Osteoblast (primary cell): Measurements from ENCODE around the gene IFNAR2. TPM values are rescaled to one million over a fixed set of nuclear protein-coding genes. Genes with fewer than 3 reads are reported as not detected.

Source experiments
- DNase-seq: peaks from one replicate; pipeline ENCODE4 v3.0.0; 2011; ENCODE audit warnings: low spot score, mixed read lengths; ENCODE audit not compliant: insufficient read length; ENCODE audit errors: missing footprints
- H2AFZ ChIP-seq: 2 replicates; pipeline ENCODE4 v1.6.0; 2011; ENCODE audit warnings: mild to moderate bottlenecking, low read length
- H3K27ac ChIP-seq: 2 replicates; pipeline ENCODE4 v1.5.1; 2011; ENCODE audit warnings: mild to moderate bottlenecking, low read depth, low read length, moderate library complexity
- H3K27me3 ChIP-seq: 2 replicates; pipeline ENCODE4 v1.6.0; 2012; ENCODE audit warnings: mild to moderate bottlenecking, control low read depth, inconsistent platforms, low read length, moderate library complexity; ENCODE audit not compliant: insufficient read depth
- H3K36me3 ChIP-seq: 2 replicates; pipeline ENCODE4 v1.5.1; 2011; ENCODE audit warnings: mild to moderate bottlenecking, low read length, control low read depth, moderate library complexity; ENCODE audit not compliant: insufficient read depth
- H3K4me1 ChIP-seq: 2 replicates; pipeline ENCODE4 v1.5.1; 2011; ENCODE audit warnings: mild to moderate bottlenecking, low read length, control low read depth, moderate library complexity; ENCODE audit not compliant: insufficient read depth
- H3K4me2 ChIP-seq: 2 replicates; pipeline ENCODE4 v1.6.0; 2011; ENCODE audit warnings: mild to moderate bottlenecking, low read length; ENCODE audit not compliant: insufficient read depth
- H3K4me3 ChIP-seq: fragments of 200-600 bp; sonication (generic); 3 replicates; pipeline ENCODE4 v1.5.1; 2012; ENCODE audit warnings: mild to moderate bottlenecking, low read length, inconsistent platforms; ENCODE audit not compliant: insufficient read depth
- H3K79me2 ChIP-seq: 2 replicates; pipeline ENCODE4 v1.6.0; 2012; ENCODE audit warnings: mild to moderate bottlenecking, low read length, control low read depth, inconsistent platforms; ENCODE audit not compliant: insufficient read depth
- H3K9me3 ChIP-seq: 2 replicates; pipeline ENCODE4 v1.5.1; 2011; ENCODE audit warnings: low read depth, low read length, control low read depth
- H4K20me1 ChIP-seq: 2 replicates; pipeline ENCODE4 v1.6.0; 2012; ENCODE audit warnings: mild to moderate bottlenecking, low read length, control low read depth; ENCODE audit not compliant: insufficient read depth
- total RNA-seq: library from RNA; depleted of rRNA; stranded (reverse); fragments of >200 nt; gene quantifications from 2 replicates; pipeline ENCODE4 v1.2.3, GENCODE V29; 2012
- TF ChIP-seq, protein P1 (sequence below): IDR thresholded peaks from 2 replicates; pipeline ENCODE4 v1.5.1; 2011; ENCODE audit warnings: mild to moderate bottlenecking, low read depth, low read length, moderate library complexity; ENCODE audit errors: extremely low read depth

Gene IFNAR2
- total RNA-seq, 1 donor: 4.0 TPM

GRCh38 chr21:33266789-33267135 is 37.0 kb downstream of the IFNAR2 start:
- peak overlapping the region; percentile 99 for H3K4me2 ChIP-seq
- H3K4me1 ChIP-seq: peaks cover 12% of the 10 kb centered on the region
- peak overlapping the region; percentile 92 for H3K4me3 ChIP-seq
- peak overlapping the region; percentile 71 for H3K27ac ChIP-seq
- peak overlapping the region; percentile 81 for H2AFZ ChIP-seq
- DNase-seq: no peak
- peaks cover 22% of the 10 kb centered on the region for H3K79me2 ChIP-seq
- no peaks in the 10 kb centered on the region for H3K9me3 ChIP-seq
- H3K36me3 ChIP-seq: peaks cover 25% of the 10 kb centered on the region
- TF ChIP-seq, protein P1, sequence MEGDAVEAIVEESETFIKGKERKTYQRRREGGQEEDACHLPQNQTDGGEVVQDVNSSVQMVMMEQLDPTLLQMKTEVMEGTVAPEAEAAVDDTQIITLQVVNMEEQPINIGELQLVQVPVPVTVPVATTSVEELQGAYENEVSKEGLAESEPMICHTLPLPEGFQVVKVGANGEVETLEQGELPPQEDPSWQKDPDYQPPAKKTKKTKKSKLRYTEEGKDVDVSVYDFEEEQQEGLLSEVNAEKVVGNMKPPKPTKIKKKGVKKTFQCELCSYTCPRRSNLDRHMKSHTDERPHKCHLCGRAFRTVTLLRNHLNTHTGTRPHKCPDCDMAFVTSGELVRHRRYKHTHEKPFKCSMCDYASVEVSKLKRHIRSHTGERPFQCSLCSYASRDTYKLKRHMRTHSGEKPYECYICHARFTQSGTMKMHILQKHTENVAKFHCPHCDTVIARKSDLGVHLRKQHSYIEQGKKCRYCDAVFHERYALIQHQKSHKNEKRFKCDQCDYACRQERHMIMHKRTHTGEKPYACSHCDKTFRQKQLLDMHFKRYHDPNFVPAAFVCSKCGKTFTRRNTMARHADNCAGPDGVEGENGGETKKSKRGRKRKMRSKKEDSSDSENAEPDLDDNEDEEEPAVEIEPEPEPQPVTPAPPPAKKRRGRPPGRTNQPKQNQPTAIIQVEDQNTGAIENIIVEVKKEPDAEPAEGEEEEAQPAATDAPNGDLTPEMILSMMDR: no peak
- H4K20me1 ChIP-seq: no peaks in the 10 kb centered on the region
- no peaks in the 10 kb centered on the region for H3K27me3 ChIP-seq

GRCh38 chr21:33267250-33267649 is 37.5 kb downstream of the IFNAR2 start:
- Histone ChIP-seq H3K4me1 (peaks cover 12% of the 10 kb centered on the region), H3K36me3 (peaks cover 25% of the 10 kb centered on the region), H3K4me2 (peak overlapping the region; percentile 99), H3K27me3 (no peaks in the 10 kb centered on the region), H3K4me3 (peak overlapping the region; percentile 92), H3K27ac (peak overlapping the region; percentile 71), H4K20me1 (no peaks in the 10 kb centered on the region), H2AFZ (peak overlapping the region; percentile 81), H3K79me2 (peaks cover 22% of the 10 kb centered on the region), H3K9me3 (no peaks in the 10 kb centered on the region)
- TF ChIP-seq, protein P1: no peak
- no peak for DNase-seq

DNA sequence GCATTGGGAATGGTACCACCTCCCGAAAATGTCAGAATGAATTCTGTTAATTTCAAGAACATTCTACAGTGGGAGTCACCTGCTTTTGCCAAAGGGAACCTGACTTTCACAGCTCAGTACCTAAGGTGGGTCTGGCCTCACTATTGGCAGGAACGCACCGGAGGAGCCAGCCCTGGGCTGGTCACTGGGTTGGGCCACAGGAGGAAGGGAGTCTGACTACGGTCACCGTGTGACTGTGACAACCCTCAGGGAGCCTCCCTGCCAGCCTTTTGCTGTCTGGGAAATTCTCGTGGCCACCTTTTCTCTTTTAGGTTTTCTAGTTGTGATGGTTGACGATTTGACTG is 38.6 kb downstream of the IFNAR2 start:
- no peak overlapping the region for H3K27ac ChIP-seq

GRCh38 chr21:33268737-33269441 is 39.2 kb downstream of the IFNAR2 start:
- H3K79me2 ChIP-seq: peaks cover 22% of the 10 kb centered on the region
- TF ChIP-seq, protein P1: no peak
- no peak overlapping the region for H3K27ac ChIP-seq
- peaks cover 16% of the 10 kb centered on the region for H3K4me1 ChIP-seq
- no peak for DNase-seq
- no peaks in the 10 kb centered on the region for H3K9me3 ChIP-seq
- H3K27me3 ChIP-seq: no peaks in the 10 kb centered on the region
- H2AFZ ChIP-seq: no peak overlapping the region
- peaks cover 9% of the 10 kb centered on the region for H4K20me1 ChIP-seq
- no peak overlapping the region for H3K4me2 ChIP-seq
- H3K4me3 ChIP-seq: no peak overlapping the region
- H3K36me3 ChIP-seq: peaks cover 34% of the 10 kb centered on the region

More for the DNA sequence above, 38.6 kb downstream of the IFNAR2 start:
- Histone ChIP-seq H3K36me3 (peaks cover 33% of the 10 kb centered on the region), H2AFZ (no peak overlapping the region), H3K4me2 (no peak overlapping the region), H4K20me1 (peaks cover 9% of the 10 kb centered on the region), H3K4me1 (peaks cover 16% of the 10 kb centered on the region), H3K9me3 (no peaks in the 10 kb centered on the region), H3K27me3 (no peaks in the 10 kb centered on the region), H3K79me2 (peaks cover 22% of the 10 kb centered on the region), H3K4me3 (no peak overlapping the region)
- TF ChIP-seq, protein P1: no peak
- no peak for DNase-seq
